Hematopoietic multipotent progenitor cell treated with erythropoietin and hydrocortisone succinate and interleukin-3 and kit ligand, for 6 days (in vitro differentiated cells): Measurements from ENCODE around the gene CRHR2.

Experiments
- DNase-seq: peaks from one replicate; pipeline ENCODE4 v3.0.0-alpha.2; 2015

CRHR2 gene

GRCh38 chr7:30613366-30614325, 68.6 kb downstream of the CRHR2 start:
- DNase-seq: no peak

GRCh38 chr7:30612658-30613265, 69.5 kb downstream of the CRHR2 start:
- no peak for DNase-seq

GRCh38 chr7:30605832-30606231, 76.4 kb downstream of the CRHR2 start:
- DNase-seq: no peak

- no peak for DNase-seq
Measured at GRCh38 chr7:30604901-30605300, 77.4 kb downstream of the CRHR2 start.
